ENCODE measurements around the gene ACAP1.

GRCh38 chr17:7391307-7391706 lies 55.0 kb downstream of the ACAP1 start:
- TF ChIP-seq CTCF (conservative IDR thresholded peaks at IDR 0.05 in 1 of 2, IDR thresholded peaks at IDR 0.05 in 1 of 2; ENCODE audit: extremely low read depth in 1 of 2, insufficient read depth in 1 of 2, low read depth in 1 of 2, low read length in 2 of 2) (no peak), EZH2 (IDR thresholded peaks at IDR 0.05; ENCODE audit: borderline replicate concordance, low read length) (no peak)

All from mammary epithelial cell (primary cell).